Osteoblast (primary cell): ENCODE measurements around the gene ADAMTS10. TPM values are rescaled to one million over a fixed set of nuclear protein-coding genes. Genes with fewer than 3 reads are reported as not detected.
A peak's percentile ranks its signal among the peaks of the same experiment; 100 is the strongest.

Source experiments
- DNase-seq: peaks from one replicate; pipeline ENCODE4 v3.0.0; 2011; ENCODE audit warnings: low spot score, mixed read lengths; ENCODE audit not compliant: insufficient read length; ENCODE audit errors: missing footprints
- H2AFZ ChIP-seq: 2 replicates; pipeline ENCODE4 v1.6.0; 2011; ENCODE audit warnings: mild to moderate bottlenecking, low read length
- H3K27ac ChIP-seq: 2 replicates; pipeline ENCODE4 v1.5.1; 2011; ENCODE audit warnings: mild to moderate bottlenecking, low read depth, low read length, moderate library complexity
- H3K27me3 ChIP-seq: 2 replicates; pipeline ENCODE4 v1.6.0; 2012; ENCODE audit warnings: mild to moderate bottlenecking, control low read depth, inconsistent platforms, low read length, moderate library complexity; ENCODE audit not compliant: insufficient read depth
- H3K36me3 ChIP-seq: 2 replicates; pipeline ENCODE4 v1.5.1; 2011; ENCODE audit warnings: mild to moderate bottlenecking, low read length, control low read depth, moderate library complexity; ENCODE audit not compliant: insufficient read depth
- H3K4me1 ChIP-seq: 2 replicates; pipeline ENCODE4 v1.5.1; 2011; ENCODE audit warnings: mild to moderate bottlenecking, low read length, control low read depth, moderate library complexity; ENCODE audit not compliant: insufficient read depth
- H3K4me2 ChIP-seq: 2 replicates; pipeline ENCODE4 v1.6.0; 2011; ENCODE audit warnings: mild to moderate bottlenecking, low read length; ENCODE audit not compliant: insufficient read depth
- H3K4me3 ChIP-seq: fragments of 200-600 bp; sonication (generic); 3 replicates; pipeline ENCODE4 v1.5.1; 2012; ENCODE audit warnings: mild to moderate bottlenecking, low read length, inconsistent platforms; ENCODE audit not compliant: insufficient read depth
- H3K79me2 ChIP-seq: 2 replicates; pipeline ENCODE4 v1.6.0; 2012; ENCODE audit warnings: mild to moderate bottlenecking, low read length, control low read depth, inconsistent platforms; ENCODE audit not compliant: insufficient read depth
- H3K9me3 ChIP-seq: 2 replicates; pipeline ENCODE4 v1.5.1; 2011; ENCODE audit warnings: low read depth, low read length, control low read depth
- H4K20me1 ChIP-seq: 2 replicates; pipeline ENCODE4 v1.6.0; 2012; ENCODE audit warnings: mild to moderate bottlenecking, low read length, control low read depth; ENCODE audit not compliant: insufficient read depth
- total RNA-seq: library from RNA; depleted of rRNA; stranded (reverse); fragments of >200 nt; gene quantifications from 2 replicates; pipeline ENCODE4 v1.2.3, GENCODE V29; 2012
- TF ChIP-seq, protein P1 (sequence below): IDR thresholded peaks from 2 replicates; pipeline ENCODE4 v1.5.1; 2011; ENCODE audit warnings: mild to moderate bottlenecking, low read depth, low read length, moderate library complexity; ENCODE audit errors: extremely low read depth

ADAMTS10 gene
- total RNA-seq, 1 donor: 49.6 TPM

DNA sequence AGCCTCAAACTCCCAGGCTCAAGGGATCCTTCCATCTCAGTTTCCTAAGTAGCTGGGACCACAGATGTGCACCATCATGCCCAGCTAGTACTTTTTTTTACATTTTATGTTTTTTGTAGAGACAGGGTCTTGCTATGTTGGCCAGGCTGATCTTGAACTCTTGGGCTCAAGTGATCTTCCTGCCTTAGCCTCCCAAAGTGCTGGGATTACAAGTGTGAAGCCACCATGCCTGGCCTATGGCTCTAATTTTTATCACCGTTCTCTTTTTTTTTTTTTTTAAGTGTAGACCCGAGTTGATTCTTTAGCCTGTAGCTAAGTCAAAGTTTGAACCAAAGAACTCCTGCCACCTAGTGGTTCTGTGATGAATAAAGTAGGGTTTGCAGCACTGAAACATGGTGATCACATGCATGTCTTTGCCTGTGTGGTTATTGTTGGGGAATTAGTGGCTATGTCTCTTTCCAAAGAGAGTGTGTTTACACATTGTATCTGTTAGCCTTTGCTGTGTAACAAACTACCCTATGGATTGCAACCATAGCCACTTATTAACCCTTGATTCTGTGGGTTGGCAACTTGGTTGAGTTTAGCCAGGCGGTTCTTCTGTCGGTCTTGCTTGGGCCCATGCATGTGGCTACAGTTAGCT is 31.5 kb upstream of the ADAMTS10 start:
- peaks cover 4% of the 10 kb centered on the region for H3K4me1 ChIP-seq
- peaks cover 5% of the 10 kb centered on the region for H3K27me3 ChIP-seq
- peaks cover 3% of the 10 kb centered on the region for H3K9me3 ChIP-seq
- H3K27ac ChIP-seq: no peak overlapping the region
- H2AFZ ChIP-seq: no peak overlapping the region
- H3K4me2 ChIP-seq: no peak overlapping the region
- no peak overlapping the region for H3K4me3 ChIP-seq
- no peaks in the 10 kb centered on the region for H3K79me2 ChIP-seq
- H4K20me1 ChIP-seq: no peaks in the 10 kb centered on the region
- H3K36me3 ChIP-seq: no peaks in the 10 kb centered on the region
- DNase-seq: no peak
- TF ChIP-seq, protein P1, sequence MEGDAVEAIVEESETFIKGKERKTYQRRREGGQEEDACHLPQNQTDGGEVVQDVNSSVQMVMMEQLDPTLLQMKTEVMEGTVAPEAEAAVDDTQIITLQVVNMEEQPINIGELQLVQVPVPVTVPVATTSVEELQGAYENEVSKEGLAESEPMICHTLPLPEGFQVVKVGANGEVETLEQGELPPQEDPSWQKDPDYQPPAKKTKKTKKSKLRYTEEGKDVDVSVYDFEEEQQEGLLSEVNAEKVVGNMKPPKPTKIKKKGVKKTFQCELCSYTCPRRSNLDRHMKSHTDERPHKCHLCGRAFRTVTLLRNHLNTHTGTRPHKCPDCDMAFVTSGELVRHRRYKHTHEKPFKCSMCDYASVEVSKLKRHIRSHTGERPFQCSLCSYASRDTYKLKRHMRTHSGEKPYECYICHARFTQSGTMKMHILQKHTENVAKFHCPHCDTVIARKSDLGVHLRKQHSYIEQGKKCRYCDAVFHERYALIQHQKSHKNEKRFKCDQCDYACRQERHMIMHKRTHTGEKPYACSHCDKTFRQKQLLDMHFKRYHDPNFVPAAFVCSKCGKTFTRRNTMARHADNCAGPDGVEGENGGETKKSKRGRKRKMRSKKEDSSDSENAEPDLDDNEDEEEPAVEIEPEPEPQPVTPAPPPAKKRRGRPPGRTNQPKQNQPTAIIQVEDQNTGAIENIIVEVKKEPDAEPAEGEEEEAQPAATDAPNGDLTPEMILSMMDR: peak; percentile 55

GRCh38 chr19:8641221-8641907 is 30.8 kb upstream of the ADAMTS10 start:
- peaks cover 5% of the 10 kb centered on the region for H3K27me3 ChIP-seq
- no peaks in the 10 kb centered on the region for H4K20me1 ChIP-seq
- H3K36me3 ChIP-seq: no peaks in the 10 kb centered on the region
- peaks cover 3% of the 10 kb centered on the region for H3K9me3 ChIP-seq
- TF ChIP-seq, protein P1: no peak
- DNase-seq: no peak
- no peak overlapping the region for H2AFZ ChIP-seq
- no peak overlapping the region for H3K27ac ChIP-seq
- peaks cover 4% of the 10 kb centered on the region for H3K4me1 ChIP-seq
- no peaks in the 10 kb centered on the region for H3K79me2 ChIP-seq
- no peak overlapping the region for H3K4me2 ChIP-seq
- no peak overlapping the region for H3K4me3 ChIP-seq

GRCh38 chr19:8640402-8641004 is 30.0 kb upstream of the ADAMTS10 start:
- Histone ChIP-seq H4K20me1 (no peaks in the 10 kb centered on the region), H3K79me2 (no peaks in the 10 kb centered on the region), H3K4me2 (no peak overlapping the region), H3K27me3 (peaks cover 5% of the 10 kb centered on the region), H3K4me1 (peaks cover 4% of the 10 kb centered on the region), H3K9me3 (peaks cover 3% of the 10 kb centered on the region), H3K27ac (no peak overlapping the region), H2AFZ (no peak overlapping the region), H3K4me3 (no peak overlapping the region), H3K36me3 (no peaks in the 10 kb centered on the region)
- TF ChIP-seq, protein P1: no peak
- DNase-seq: no peak

- peaks cover 4% of the 10 kb centered on the region for H3K4me1 ChIP-seq
- no peaks in the 10 kb centered on the region for H3K79me2 ChIP-seq
- TF ChIP-seq, protein P1: no peak
These were observed 29.4 kb upstream of the ADAMTS10 start for GRCh38 chr19:8639821-8640401.

More at GRCh38 chr19:8639821-8640401, 29.4 kb upstream of the ADAMTS10 start:
- H3K9me3 ChIP-seq: peaks cover 3% of the 10 kb centered on the region
- H2AFZ ChIP-seq: no peak overlapping the region
- DNase-seq: no peak
- H3K4me3 ChIP-seq: no peak overlapping the region
- peaks cover 5% of the 10 kb centered on the region for H3K27me3 ChIP-seq
- no peak overlapping the region for H3K4me2 ChIP-seq
- no peak overlapping the region for H3K27ac ChIP-seq
- no peaks in the 10 kb centered on the region for H4K20me1 ChIP-seq
- no peaks in the 10 kb centered on the region for H3K36me3 ChIP-seq
